Measurements from ENCODE around the gene ROR2.

The ROR2 gene

GRCh38 chr9:91659529-91660495, 290.2 kb downstream of the ROR2 start:
- Histone ChIP-seq H3K27me3 (ENCODE audit: control insufficient read depth, insufficient read depth, low read length) (no peaks in the 10 kb centered on the region), H3K4me1 (ENCODE audit: control insufficient read depth, insufficient read depth, low read length) (no peaks in the 10 kb centered on the region), H3K36me3 (ENCODE audit: control insufficient read depth, insufficient read depth, low read length) (no peaks in the 10 kb centered on the region), H3K4me3 (ENCODE audit: low read length) (no peak overlapping the region), H3K9ac (ENCODE audit: low read length) (no peak overlapping the region), H3K9me3 (ENCODE audit: control insufficient read depth, low read length) (no peaks in the 10 kb centered on the region)

- H3K27me3 ChIP-seq (ENCODE audit: control insufficient read depth, insufficient read depth, low read length) = no peaks in the 10 kb centered on the region
- H3K4me3 ChIP-seq (ENCODE audit: low read length) = no peak overlapping the region
- H3K36me3 ChIP-seq (ENCODE audit: control insufficient read depth, insufficient read depth, low read length) = no peaks in the 10 kb centered on the region
- H3K9me3 ChIP-seq (ENCODE audit: control insufficient read depth, low read length) = no peaks in the 10 kb centered on the region
- no peak overlapping the region for H3K9ac ChIP-seq (ENCODE audit: low read length)
- H3K4me1 ChIP-seq (ENCODE audit: control insufficient read depth, insufficient read depth, low read length) = no peaks in the 10 kb centered on the region
Measured at GRCh38 chr9:91658513-91659105, 291.4 kb downstream of the ROR2 start.

DNA sequence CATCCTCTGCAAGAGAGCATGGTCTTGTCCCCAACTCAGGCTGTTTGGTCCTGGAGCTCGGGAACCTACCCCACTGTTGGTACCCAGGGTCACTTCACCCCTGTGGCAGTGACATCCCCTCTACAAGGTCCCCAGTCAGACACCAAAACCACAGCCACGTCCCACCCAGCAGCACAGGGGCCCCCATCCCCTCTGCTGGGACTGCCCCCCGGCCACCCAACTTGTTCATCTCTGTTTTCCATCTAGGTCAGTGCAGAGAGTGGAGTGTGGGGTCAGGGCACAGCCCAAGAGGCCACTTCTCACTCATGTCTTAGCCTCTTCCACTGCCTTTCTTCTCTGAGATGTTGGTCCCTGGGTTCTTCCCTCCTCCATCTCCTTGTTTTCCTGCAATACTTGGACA, 292.5 kb downstream of the ROR2 start:
- no peaks in the 10 kb centered on the region for H3K4me1 ChIP-seq (ENCODE audit: control insufficient read depth, insufficient read depth, low read length)
- H3K27me3 ChIP-seq (ENCODE audit: control insufficient read depth, insufficient read depth, low read length) = no peaks in the 10 kb centered on the region
- no peak overlapping the region for H3K9ac ChIP-seq (ENCODE audit: low read length)
- no peak overlapping the region for H3K4me3 ChIP-seq (ENCODE audit: low read length)
- no peaks in the 10 kb centered on the region for H3K9me3 ChIP-seq (ENCODE audit: control insufficient read depth, low read length)
- H3K36me3 ChIP-seq (ENCODE audit: control insufficient read depth, insufficient read depth, low read length) = no peaks in the 10 kb centered on the region

DNA sequence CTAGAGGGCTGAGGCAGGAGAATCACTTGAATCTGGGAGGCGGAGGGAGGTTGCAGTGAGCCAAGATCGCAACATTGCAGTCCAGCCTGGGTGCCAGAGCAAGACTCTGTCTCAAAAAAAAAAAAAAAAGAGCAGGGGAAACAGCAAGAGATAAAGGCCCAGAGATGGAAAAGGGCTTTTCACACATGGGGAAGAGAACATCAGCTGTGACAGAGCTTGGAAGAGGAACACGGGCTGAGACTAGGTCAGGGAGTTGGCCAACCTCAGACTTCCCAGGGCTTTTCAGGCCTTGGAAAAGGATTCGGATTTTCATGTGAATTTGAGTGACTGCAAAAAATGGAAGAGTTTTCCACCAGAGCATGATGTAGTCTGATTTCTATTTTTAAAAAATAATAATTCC, 294.4 kb downstream of the ROR2 start:
- H3K9ac ChIP-seq (ENCODE audit: low read length) = no peak overlapping the region
- no peaks in the 10 kb centered on the region for H3K36me3 ChIP-seq (ENCODE audit: control insufficient read depth, insufficient read depth, low read length)
- H3K9me3 ChIP-seq (ENCODE audit: control insufficient read depth, low read length) = no peaks in the 10 kb centered on the region
- H3K27me3 ChIP-seq (ENCODE audit: control insufficient read depth, insufficient read depth, low read length) = no peaks in the 10 kb centered on the region
- no peak overlapping the region for H3K4me3 ChIP-seq (ENCODE audit: low read length)
- no peaks in the 10 kb centered on the region for H3K4me1 ChIP-seq (ENCODE audit: control insufficient read depth, insufficient read depth, low read length)

DNA sequence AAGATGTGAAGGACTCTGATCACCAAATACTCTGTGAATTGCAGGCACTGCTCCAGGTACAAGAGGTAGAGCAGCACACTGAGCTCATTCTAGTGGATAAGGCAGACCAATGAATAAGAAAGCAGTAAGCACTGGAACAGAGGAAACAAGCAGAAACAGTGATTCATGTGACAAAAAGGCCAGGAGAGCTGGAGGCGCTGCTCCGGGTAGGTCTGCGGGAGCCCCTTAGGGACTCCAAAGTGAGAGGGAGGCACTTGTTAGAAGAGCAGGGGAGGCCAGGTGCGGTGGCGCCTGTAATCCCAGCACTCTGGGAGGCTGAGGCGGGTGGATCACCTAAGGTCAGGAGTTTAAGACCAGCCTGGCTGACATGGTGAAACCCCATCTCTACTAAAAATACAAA, 294.8 kb downstream of the ROR2 start:
- no peaks in the 10 kb centered on the region for H3K27me3 ChIP-seq (ENCODE audit: control insufficient read depth, insufficient read depth, low read length)
- no peaks in the 10 kb centered on the region for H3K9me3 ChIP-seq (ENCODE audit: control insufficient read depth, low read length)
- H3K36me3 ChIP-seq (ENCODE audit: control insufficient read depth, insufficient read depth, low read length) = no peaks in the 10 kb centered on the region
- H3K9ac ChIP-seq (ENCODE audit: low read length) = no peak overlapping the region
- H3K4me1 ChIP-seq (ENCODE audit: control insufficient read depth, insufficient read depth, low read length) = no peaks in the 10 kb centered on the region
- H3K4me3 ChIP-seq (ENCODE audit: low read length) = no peak overlapping the region

- Histone ChIP-seq H3K4me3 (ENCODE audit: low read length) (no peak overlapping the region), H3K9me3 (ENCODE audit: control insufficient read depth, low read length) (no peaks in the 10 kb centered on the region), H3K36me3 (ENCODE audit: control insufficient read depth, insufficient read depth, low read length) (no peaks in the 10 kb centered on the region), H3K27me3 (ENCODE audit: control insufficient read depth, insufficient read depth, low read length) (no peaks in the 10 kb centered on the region), H3K9ac (ENCODE audit: low read length) (no peak overlapping the region), H3K4me1 (ENCODE audit: control insufficient read depth, insufficient read depth, low read length) (no peaks in the 10 kb centered on the region)
Measured at GRCh38 chr9:91654527-91654926, 295.5 kb downstream of the ROR2 start.

DNA sequence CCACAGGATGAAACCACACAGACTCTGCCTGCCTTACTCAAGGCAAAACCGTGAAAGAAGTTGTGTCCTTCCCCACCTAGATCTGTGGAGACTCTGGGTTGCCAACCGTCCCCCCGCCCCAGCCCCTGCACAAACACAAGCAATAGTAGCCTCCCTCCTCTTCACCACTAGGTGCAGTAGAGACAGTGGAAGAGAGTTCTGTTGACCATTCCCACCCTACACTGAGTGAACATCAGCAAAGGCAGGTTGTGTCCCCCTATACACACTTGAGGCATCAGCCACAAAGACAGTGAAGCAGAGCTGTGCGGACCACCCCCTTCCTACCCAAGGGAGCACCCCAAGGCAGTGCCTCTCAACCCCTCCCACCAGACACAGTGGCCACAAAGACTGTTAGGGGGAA, 302.7 kb downstream of the ROR2 start:
- H3K9me3 ChIP-seq (ENCODE audit: control insufficient read depth, low read length) = no peaks in the 10 kb centered on the region
- no peak overlapping the region for H3K4me3 ChIP-seq (ENCODE audit: low read length)
- no peaks in the 10 kb centered on the region for H3K4me1 ChIP-seq (ENCODE audit: control insufficient read depth, insufficient read depth, low read length)
- no peaks in the 10 kb centered on the region for H3K36me3 ChIP-seq (ENCODE audit: control insufficient read depth, insufficient read depth, low read length)
- H3K27me3 ChIP-seq (ENCODE audit: control insufficient read depth, insufficient read depth, low read length) = no peaks in the 10 kb centered on the region
- H3K9ac ChIP-seq (ENCODE audit: low read length) = no peak overlapping the region

DNA sequence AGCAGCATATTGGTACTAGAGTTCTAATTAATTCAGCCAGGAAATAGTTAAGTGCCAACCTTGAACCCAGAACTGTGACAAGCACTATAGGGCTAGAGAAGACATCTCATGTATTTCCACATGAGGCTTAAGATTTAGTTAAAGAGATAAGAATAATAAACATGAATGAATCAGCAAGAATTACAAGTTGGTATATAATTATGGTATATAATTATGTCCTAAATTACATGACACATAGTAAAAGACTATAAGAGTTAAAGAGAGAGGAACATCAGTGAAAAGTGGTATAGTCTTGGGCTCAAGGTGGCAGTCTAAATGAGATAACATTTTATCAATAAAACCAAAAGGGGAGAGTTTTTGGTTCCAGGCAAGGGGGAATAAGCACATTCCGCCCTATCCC, 303.3 kb downstream of the ROR2 start:
- Histone ChIP-seq H3K9me3 (ENCODE audit: control insufficient read depth, low read length) (no peaks in the 10 kb centered on the region), H3K36me3 (ENCODE audit: control insufficient read depth, insufficient read depth, low read length) (no peaks in the 10 kb centered on the region), H3K4me3 (ENCODE audit: low read length) (no peak overlapping the region), H3K9ac (ENCODE audit: low read length) (no peak overlapping the region), H3K4me1 (ENCODE audit: control insufficient read depth, insufficient read depth, low read length) (no peaks in the 10 kb centered on the region), H3K27me3 (ENCODE audit: control insufficient read depth, insufficient read depth, low read length) (no peaks in the 10 kb centered on the region)

- Histone ChIP-seq H3K9ac (ENCODE audit: low read length) (no peak overlapping the region), H3K9me3 (ENCODE audit: control insufficient read depth, low read length) (no peaks in the 10 kb centered on the region), H3K4me3 (ENCODE audit: low read length) (no peak overlapping the region), H3K36me3 (ENCODE audit: control insufficient read depth, insufficient read depth, low read length) (no peaks in the 10 kb centered on the region), H3K27me3 (ENCODE audit: control insufficient read depth, insufficient read depth, low read length) (no peaks in the 10 kb centered on the region), H3K4me1 (ENCODE audit: control insufficient read depth, insufficient read depth, low read length) (no peaks in the 10 kb centered on the region)
Measured at GRCh38 chr9:91644433-91644832, 305.6 kb downstream of the ROR2 start.

DNA sequence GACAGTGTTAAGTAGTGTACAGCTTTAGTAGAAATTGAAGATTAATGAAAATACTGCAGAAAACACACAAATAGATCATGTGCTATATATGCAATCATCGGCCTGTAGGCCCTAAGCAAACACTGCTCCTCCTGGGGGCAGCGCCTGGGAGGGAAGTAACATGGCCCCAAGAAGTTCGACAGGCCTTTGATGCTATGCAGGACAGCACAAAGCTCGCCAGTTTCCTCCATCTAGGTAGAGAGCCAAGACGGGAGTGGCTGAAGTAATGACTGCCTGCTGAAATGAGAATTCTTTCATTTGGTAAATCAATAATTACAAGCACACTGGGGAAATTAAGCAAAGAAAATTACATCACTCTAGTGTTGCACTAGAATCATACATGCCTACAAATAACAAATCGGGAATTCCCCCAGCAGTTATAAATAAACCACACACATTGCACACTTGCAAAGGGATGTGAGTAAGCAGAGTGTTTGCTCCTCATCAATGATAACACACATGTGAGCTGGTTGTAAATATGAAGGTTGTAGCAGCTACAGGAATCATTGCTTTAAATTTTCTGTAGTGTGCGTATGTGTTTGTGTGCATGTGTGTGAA, 306.4 kb downstream of the ROR2 start:
- Histone ChIP-seq H3K9me3 (ENCODE audit: control insufficient read depth, low read length) (no peaks in the 10 kb centered on the region), H3K4me3 (ENCODE audit: low read length) (no peak overlapping the region), H3K9ac (ENCODE audit: low read length) (no peak overlapping the region), H3K4me1 (ENCODE audit: control insufficient read depth, insufficient read depth, low read length) (no peaks in the 10 kb centered on the region), H3K36me3 (ENCODE audit: control insufficient read depth, insufficient read depth, low read length) (no peaks in the 10 kb centered on the region), H3K27me3 (ENCODE audit: control insufficient read depth, insufficient read depth, low read length) (no peaks in the 10 kb centered on the region)

DNA sequence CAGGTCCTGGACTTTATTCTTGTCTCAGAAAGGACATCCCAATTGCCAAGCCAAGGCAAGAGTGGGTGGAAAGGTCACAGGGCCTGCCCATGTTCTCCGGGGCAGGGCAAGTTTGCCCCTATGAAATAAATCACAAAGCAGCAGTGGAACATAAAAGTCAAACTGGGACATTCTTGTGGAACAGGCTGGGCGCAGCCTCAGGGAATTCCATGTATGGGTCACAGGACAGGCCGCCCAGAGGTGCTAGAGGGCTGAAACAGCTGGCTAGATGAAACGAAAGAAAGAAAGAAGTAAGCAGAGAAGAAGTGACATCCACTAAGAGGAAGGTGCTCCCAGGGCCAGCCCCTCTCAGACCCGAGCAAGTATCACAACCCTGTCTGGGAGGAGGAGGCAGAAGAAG, 307.3 kb downstream of the ROR2 start:
- Histone ChIP-seq H3K4me1 (ENCODE audit: control insufficient read depth, insufficient read depth, low read length) (no peaks in the 10 kb centered on the region), H3K4me3 (ENCODE audit: low read length) (no peak overlapping the region), H3K36me3 (ENCODE audit: control insufficient read depth, insufficient read depth, low read length) (no peaks in the 10 kb centered on the region), H3K27me3 (ENCODE audit: control insufficient read depth, insufficient read depth, low read length) (no peaks in the 10 kb centered on the region), H3K9me3 (ENCODE audit: control insufficient read depth, low read length) (no peaks in the 10 kb centered on the region), H3K9ac (ENCODE audit: low read length) (no peak overlapping the region)

DNA sequence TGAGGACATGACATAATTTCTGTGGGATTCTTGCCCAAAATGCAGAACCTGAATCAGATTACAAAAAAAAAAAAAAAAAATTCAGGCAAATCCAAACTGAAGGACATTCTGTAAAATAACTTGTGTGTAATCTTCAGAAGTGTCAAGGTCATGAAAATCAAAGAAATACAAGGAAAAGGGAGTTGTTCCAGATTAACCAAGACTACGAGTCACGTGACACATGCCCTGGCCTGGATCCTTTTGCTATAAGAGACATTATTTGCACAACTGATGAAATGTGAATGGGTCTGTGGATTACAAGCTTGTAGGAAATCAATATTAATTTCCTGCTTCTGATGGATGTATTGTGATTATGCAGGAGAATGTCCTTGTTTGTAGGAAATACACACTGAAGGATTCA, 309.6 kb downstream of the ROR2 start:
- Histone ChIP-seq H3K9ac (ENCODE audit: low read length) (no peak overlapping the region), H3K9me3 (ENCODE audit: control insufficient read depth, low read length) (no peaks in the 10 kb centered on the region), H3K4me1 (ENCODE audit: control insufficient read depth, insufficient read depth, low read length) (no peaks in the 10 kb centered on the region), H3K4me3 (ENCODE audit: low read length) (no peak overlapping the region), H3K36me3 (ENCODE audit: control insufficient read depth, insufficient read depth, low read length) (no peaks in the 10 kb centered on the region), H3K27me3 (ENCODE audit: control insufficient read depth, insufficient read depth, low read length) (no peaks in the 10 kb centered on the region)
